Subcutaneous abdominal adipose tissue (tissue), 5 donors: Measurements from ENCODE around the gene ZNF48.

Experiments
- H3K27ac ChIP-seq: one replicate; pipeline ENCODE4 v1.7.0; 2013; ENCODE audit warnings: low read depth, mild to moderate bottlenecking, inconsistent platforms, low read length, moderate library complexity
- H3K27me3 ChIP-seq, 5 donors: one replicate each; pipeline ENCODE4 v1.7.0; 2013; ENCODE audit warnings: low read length in 5 of 5, inconsistent platforms in 1 of 5; ENCODE audit not compliant: control insufficient read depth in 5 of 5, insufficient read depth in 4 of 5
- H3K36me3 ChIP-seq, 5 donors: one replicate each; pipeline ENCODE4 v1.7.0; 2013; ENCODE audit warnings: low read length in 5 of 5; ENCODE audit not compliant: control insufficient read depth in 5 of 5, insufficient read depth in 5 of 5
- H3K4me1 ChIP-seq, 5 donors: one replicate each; pipeline ENCODE4 v1.7.0; 2013; ENCODE audit warnings: low read length in 5 of 5, mild to moderate bottlenecking in 3 of 5, moderate library complexity in 1 of 5; ENCODE audit not compliant: control insufficient read depth in 5 of 5, insufficient read depth in 5 of 5
- H3K4me3 ChIP-seq, 5 donors: one replicate each; pipeline ENCODE4 v1.7.0; 2013; ENCODE audit warnings: low read length in 5 of 5, low read depth in 1 of 5
- H3K9ac ChIP-seq, 5 donors: one replicate each; pipeline ENCODE4 v1.7.0; 2013; ENCODE audit warnings: low read length in 5 of 5, mild to moderate bottlenecking in 4 of 5, moderate library complexity in 3 of 5
- H3K9me3 ChIP-seq, 5 donors: one replicate each; pipeline ENCODE4 v1.7.0; 2013; ENCODE audit warnings: low read length in 5 of 5; ENCODE audit not compliant: control insufficient read depth in 5 of 5
- donor health status: healthy.
- donor health status: healthy.
- donor health status: healthy.
- donor health status: healthy.
- donor health status: healthy.

Gene ZNF48

DNA sequence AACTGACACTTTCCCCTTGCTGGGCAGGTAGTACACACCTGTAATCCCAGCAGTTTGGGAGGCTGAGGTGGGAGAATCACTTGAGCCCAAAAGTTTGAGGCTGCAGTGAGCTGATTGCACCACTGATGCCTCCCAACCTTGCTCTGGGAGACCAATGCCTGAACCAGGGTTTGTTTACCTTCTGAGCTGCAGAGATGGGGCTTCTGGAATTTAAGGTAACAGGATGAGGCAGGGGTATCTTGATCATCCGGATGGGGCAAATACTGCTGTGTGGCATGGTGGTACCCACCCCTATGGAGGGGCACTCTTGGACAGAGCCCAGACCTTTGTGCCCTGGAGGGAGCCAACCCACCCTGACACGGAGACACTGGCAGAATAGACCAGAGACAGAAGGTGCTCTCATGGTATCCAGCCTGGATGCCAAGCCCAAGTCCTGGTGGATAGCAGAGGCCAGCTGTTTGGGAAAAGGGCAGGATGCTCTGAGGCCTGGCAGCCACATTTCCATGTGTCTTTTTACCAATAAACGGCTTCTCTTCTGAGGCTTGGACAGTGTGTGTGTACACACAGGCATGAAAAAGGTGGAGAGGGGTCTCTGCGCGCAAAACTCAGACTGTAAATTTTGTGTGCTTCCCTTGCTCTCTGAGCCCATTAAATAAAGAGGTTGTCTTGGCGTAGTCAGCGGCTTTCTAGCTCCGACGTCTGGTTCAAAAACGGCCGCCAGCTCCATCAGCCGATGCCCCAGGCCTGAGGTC, 4.4 kb downstream of the ZNF48 start:
- peak overlapping the region in 4 of 5 donors; percentile 79 to 86 (median 84) for H3K9ac ChIP-seq
- no peaks in the 10 kb centered on the region for H3K27me3 ChIP-seq
- peak overlapping the region; percentile 17 to 83 (median 80) for H3K4me3 ChIP-seq
- H3K36me3 ChIP-seq = peaks cover 0 to 16% (median 10%) of the 10 kb centered on the region in 5 donors
- H3K4me1 ChIP-seq = peaks cover 2 to 28% (median 24%) of the 10 kb centered on the region in 5 donors
- H3K27ac ChIP-seq = peak overlapping the region; percentile 75
- no peaks in the 10 kb centered on the region for H3K9me3 ChIP-seq

DNA sequence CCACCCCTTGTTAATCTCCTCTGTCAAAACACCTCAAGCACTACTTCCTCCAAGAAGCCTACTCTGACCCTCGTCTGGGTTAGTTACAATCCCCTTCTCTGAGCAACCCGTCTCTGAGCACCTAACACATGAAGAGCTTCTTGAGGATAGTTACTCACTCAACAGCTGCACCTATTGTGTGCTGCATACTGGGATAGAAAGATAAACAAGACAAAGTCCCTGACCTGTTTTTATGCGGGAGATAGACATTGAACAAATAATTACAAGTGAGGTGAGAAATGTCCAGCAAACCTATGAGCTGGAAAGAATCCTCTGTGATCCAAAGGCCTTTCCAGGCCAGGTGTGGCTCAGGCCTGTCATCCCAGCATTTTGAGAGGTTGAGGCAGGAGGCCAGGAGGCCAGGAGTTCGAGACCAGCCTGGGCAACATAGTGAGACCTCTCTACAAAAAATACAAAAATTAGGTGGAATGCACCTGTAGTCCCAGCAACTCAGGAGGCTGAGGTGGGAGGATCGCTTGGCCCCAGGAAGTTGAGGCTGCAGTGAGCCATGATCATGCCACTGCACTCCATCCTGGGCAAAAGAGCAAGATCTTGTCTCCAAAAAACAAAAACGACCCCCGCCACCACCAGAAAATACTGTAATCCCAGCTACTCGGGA, 6.7 kb downstream of the ZNF48 start:
- Histone ChIP-seq H3K4me3 (no peak overlapping the region), H3K27me3 (no peaks in the 10 kb centered on the region), H3K9me3 (no peaks in the 10 kb centered on the region), H3K27ac (no peak overlapping the region), H3K4me1 (peaks cover 4 to 19% (median 17%) of the 10 kb centered on the region in 5 donors), H3K36me3 (peaks cover 0 to 16% (median 10%) of the 10 kb centered on the region in 5 donors), H3K9ac (no peak overlapping the region)

DNA sequence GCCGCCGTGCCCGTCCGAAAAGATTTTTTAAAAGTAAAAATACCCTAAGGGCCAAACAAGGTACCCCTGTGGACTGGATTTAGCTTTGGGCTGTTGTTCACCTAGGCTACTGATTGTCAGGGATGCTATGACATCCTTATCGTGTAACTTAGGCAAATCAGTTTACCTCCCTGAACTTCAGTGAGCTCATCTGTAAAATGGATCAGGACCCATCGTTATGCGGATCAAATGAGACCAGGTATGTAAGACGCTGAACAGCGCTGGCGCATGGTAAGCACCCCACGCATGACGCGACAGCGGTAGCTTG, 11.5 kb downstream of the ZNF48 start:
- Histone ChIP-seq H3K9ac (peak overlapping the region in 4 of 5 donors; percentile 68 to 85 (median 77)), H3K27ac (peak overlapping the region; percentile 63), H3K27me3 (no peaks in the 10 kb centered on the region), H3K36me3 (peaks cover 0 to 5% (median 5%) of the 10 kb centered on the region in 5 donors), H3K9me3 (no peaks in the 10 kb centered on the region), H3K4me1 (peaks cover 4 to 27% (median 24%) of the 10 kb centered on the region in 5 donors), H3K4me3 (peak overlapping the region; percentile 59 to 77 (median 68))

DNA sequence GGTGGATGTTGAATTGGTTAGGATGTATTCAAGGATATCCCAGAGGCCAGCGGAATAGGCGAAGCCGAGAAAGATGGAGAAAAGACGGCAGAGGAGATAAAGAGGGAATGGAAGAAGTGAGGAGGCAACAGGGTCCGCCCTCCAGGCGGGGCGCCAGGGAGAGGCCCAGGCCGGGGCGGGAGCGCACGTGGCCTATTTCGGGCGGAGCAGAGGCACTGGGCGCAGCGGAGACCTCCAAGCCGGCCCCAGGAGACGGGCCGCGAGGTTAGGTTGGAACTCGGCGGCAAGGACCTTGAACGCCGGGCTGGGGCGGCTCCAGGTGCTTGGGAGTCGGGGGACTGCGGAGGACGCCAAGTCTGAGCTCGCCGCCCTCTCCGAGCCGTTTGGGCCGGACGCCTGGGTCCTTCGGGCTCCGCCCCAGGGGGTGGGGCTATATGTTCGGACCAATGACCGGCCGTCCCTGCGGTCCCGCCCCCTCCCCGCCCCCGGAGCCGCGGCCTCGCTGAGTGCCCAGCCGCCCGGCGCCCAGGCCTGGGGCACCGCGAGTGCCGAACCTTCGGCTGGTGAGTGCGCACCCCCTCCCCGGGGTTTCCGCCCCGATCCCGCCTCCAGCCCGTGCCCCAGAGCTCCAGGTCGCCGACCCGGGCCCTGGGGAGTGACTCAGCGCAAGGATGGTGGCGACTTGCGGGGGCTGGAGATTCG, 12.0 kb downstream of the ZNF48 start, which contains the start of gene ZNF771:
Gene ZNF771 (plus strand): TSS at position 505 of the 702 bp plus-strand sequence. CDS start 448 bp downstream, outside the sequence.
- Histone ChIP-seq H3K4me3 (peak within 1 kb of the TSS; percentile 59 to 77 (median 68)), H3K27ac (peak within 1 kb of the TSS; percentile 63)

DNA sequence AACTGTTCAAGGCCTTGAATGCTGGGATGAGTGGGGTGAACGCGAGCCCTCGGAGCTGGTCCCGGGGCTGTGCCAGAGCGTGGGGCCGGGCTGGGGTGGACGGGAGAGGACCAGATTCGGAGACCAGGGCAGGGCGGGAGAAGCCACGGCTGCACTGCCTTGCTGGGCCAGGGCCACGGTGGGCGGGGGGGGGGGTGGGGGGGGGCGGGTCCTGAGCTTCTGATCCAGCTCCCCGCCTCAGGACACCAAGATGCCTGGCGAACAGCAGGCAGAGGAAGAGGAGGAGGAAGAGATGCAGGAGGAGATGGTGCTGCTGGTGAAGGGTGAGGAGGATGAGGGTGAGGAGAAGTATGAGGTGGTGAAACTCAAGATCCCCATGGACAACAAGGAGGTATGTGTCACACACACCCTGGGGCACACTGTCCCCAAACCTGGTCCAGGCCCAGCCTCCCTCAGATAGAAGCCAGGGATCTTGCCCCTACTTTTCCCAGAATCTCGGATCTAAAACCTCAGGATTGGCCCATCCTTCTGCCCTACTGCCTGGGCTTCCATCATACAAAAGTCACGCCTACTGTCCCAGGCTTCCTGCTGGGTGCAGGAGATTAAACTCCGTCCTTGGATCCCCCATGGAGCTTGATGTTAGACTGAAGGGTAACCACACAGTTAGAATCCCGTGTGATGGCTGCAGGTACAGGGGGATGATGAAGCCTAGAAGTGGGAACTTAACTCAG, 12.7 kb downstream of the ZNF48 start:
- peaks cover 4 to 27% (median 24%) of the 10 kb centered on the region in 5 donors for H3K4me1 ChIP-seq
- peak overlapping the region in 4 of 5 donors; percentile 73 to 89 (median 80) for H3K9ac ChIP-seq
- H3K27ac ChIP-seq = peak overlapping the region; percentile 63

More for the DNA sequence above, 12.0 kb downstream of the ZNF48 start, which contains the start of gene ZNF771:
- peaks cover 0 to 9% (median 5%) of the 10 kb centered on the region in 5 donors for H3K36me3 ChIP-seq
- H3K27me3 ChIP-seq = no peaks in the 10 kb centered on the region
- peak within 1 kb of the TSS in 4 of 5 donors; percentile 73 to 89 (median 80) for H3K9ac ChIP-seq
- H3K4me1 ChIP-seq = peaks cover 4 to 27% (median 24%) of the 10 kb centered on the region in 5 donors
- H3K9me3 ChIP-seq = no peaks in the 10 kb centered on the region

DNA sequence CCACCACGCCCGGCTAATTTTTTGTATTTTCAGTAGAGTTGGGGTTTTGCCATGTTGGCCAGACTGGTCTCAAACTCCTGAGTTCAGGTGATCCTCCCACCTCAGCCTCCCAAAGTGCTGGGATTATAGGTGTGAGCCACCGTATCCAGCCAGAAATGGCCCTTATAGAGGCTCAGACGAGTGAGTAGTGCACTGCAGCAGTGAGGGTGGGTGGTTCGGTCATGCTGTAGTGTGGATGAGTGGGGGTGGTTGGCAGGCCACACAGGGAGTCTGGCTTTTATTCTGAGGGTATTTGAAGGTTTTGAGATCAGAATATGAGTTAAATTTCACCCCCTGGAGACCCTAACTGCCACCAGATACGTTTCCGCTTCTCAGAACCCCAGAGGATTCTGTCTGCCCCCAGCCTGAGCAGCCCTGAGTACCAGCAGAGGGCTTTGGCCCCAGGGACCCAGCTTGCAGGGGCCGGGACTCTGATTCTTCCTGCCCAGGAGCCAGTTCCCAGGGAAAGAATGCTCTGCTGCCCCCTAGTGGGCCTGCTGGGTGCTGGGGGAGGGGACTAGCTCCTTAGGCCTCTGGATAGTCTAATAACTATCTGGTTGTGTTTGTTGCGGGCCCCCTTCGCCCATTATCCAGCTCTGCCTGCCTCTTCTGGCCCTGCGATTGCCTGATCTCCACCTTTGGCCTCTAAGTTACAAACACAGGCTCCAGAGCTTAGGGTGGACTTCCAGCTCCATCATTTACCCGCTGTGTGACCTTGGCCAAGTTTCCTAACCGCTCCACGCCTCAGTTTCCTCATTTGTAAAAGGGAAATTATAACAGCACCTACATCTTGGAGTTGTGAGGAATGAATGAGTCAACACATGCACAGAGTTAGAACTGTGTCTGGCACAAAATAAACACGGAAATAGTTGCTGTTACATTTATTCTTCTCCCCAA, 14.2 kb downstream of the ZNF48 start:
- peak overlapping the region in 2 of 5 donors; percentile 2 to 8 for H3K4me3 ChIP-seq
- H3K4me1 ChIP-seq = peaks cover 4 to 27% (median 24%) of the 10 kb centered on the region in 5 donors
- H3K27me3 ChIP-seq = no peaks in the 10 kb centered on the region
- no peaks in the 10 kb centered on the region for H3K9me3 ChIP-seq
- H3K36me3 ChIP-seq = peaks cover 0 to 18% (median 11%) of the 10 kb centered on the region in 5 donors
- H3K9ac ChIP-seq = no peak overlapping the region
- H3K27ac ChIP-seq = no peak overlapping the region

More for the DNA sequence above, 12.7 kb downstream of the ZNF48 start:
- no peaks in the 10 kb centered on the region for H3K9me3 ChIP-seq
- H3K36me3 ChIP-seq = peaks cover 0 to 11% (median 5%) of the 10 kb centered on the region in 5 donors
- peak overlapping the region in 4 of 5 donors; percentile 58 to 77 (median 64) for H3K4me3 ChIP-seq
- H3K27me3 ChIP-seq = no peaks in the 10 kb centered on the region

DNA sequence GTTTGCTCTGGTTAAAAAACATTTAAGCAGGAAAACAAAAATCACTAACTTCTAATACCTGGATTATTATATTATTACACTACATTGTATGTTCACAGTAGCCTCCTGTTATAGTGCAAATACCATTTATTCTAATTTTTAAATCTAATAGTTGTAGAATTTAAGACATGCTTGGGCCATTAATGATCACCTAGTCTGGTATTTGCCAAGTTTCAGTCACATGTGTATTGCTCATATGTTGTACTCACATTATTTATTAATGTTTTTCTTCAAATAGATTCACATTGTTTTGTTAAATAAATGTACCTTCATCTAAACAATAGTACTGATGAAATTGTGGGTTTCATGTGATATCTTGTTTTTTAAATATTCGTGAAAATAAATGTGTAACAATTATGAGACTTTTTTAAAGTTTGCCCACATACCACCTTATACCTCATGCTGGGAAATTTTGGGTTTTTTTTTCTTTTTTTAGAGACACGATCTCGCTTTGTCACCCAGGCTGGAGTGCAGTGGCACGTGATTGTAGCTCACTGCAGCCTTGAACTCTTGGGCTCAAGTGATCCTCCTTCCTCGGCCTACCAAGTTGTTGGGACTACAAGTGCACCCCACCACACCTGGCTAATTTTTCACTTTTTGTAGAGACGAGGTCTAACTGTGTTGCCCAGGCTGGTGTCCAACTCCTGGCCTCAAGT, 18.0 kb downstream of the ZNF48 start:
- no peak overlapping the region for H3K4me3 ChIP-seq
- H3K36me3 ChIP-seq = peaks cover 0 to 18% (median 11%) of the 10 kb centered on the region in 5 donors
- no peak overlapping the region for H3K27ac ChIP-seq
- H3K4me1 ChIP-seq = peaks cover 1 to 27% (median 25%) of the 10 kb centered on the region in 5 donors
- no peak overlapping the region for H3K9ac ChIP-seq
- no peaks in the 10 kb centered on the region for H3K27me3 ChIP-seq
- no peaks in the 10 kb centered on the region for H3K9me3 ChIP-seq

DNA sequence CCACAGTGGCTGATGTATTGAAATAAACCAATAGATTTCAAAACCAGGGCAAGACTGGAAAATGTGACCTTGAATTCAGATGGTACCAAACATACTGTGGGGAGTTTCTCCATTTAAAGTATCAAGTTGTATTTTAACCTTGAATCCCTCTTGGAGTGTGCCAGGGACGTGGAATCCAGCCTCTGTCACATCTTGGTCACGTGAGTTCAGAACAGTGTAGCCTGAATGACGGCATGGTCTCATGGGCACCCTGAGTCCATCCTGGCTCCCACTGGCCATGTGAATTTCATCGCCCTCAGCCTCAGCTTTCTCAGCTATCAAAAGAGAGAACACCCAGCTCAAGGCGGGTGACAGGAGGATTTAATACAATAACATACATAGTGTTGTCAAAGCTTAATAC, 18.9 kb downstream of the ZNF48 start:
- Histone ChIP-seq H3K4me3 (no peak overlapping the region), H3K9me3 (no peaks in the 10 kb centered on the region), H3K27ac (no peak overlapping the region), H3K27me3 (no peaks in the 10 kb centered on the region), H3K4me1 (peaks cover 0 to 25% (median 21%) of the 10 kb centered on the region in 5 donors), H3K36me3 (peaks cover 0 to 18% (median 11%) of the 10 kb centered on the region in 5 donors), H3K9ac (peak overlapping the region in 1 of 5 donors; percentile 10)
